Measurements from ENCODE around the gene OR4S1.
"Not testable (repeated sequence)": the region's sequence is repeated elsewhere in the genome, so short reads cannot be mapped to it uniquely, and the experiment has no call there.

Gene OR4S1, protein sequence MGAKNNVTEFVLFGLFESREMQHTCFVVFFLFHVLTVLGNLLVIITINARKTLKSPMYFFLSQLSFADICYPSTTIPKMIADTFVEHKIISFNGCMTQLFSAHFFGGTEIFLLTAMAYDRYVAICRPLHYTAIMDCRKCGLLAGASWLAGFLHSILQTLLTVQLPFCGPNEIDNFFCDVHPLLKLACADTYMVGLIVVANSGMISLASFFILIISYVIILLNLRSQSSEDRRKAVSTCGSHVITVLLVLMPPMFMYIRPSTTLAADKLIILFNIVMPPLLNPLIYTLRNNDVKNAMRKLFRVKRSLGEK

DNA sequence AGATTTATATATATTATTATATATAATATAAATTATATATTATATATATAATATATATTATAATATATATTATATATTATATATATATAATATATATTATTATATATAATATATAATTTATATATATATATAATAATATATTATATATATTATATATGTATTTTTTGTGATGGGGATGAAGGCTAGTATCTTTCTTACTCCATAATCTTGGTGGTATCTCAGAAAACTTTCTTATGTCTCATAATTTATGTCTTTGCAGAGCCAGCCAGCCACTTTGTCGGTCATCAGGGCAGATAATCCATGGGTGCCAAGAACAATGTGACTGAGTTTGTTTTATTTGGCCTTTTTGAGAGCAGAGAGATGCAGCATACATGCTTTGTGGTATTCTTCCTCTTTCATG, at the start of gene OR4S1:
OR4S1 (plus strand) TSS at position 301 of the 400 bp plus-strand sequence; CDS start at position 301, 0 bp downstream.
- DNase-seq, result no peak

DNA sequence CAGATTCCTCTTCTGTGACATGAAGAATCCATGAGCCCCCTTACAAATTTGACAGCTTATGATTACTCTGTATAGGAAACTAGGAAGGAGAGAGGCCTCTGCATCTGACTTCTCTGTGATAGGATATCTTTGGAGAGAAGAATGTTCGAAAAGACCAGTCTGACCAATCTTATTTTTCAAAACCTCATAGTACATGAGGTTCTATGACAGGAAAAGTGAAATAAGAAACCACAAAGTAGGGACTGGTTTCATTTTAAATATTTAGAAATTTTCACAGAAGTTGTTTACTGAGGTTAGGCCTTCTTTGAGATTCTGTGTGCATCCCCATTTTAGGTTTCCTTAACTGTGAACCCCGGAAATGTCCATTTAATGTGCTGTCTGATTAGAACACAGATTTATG, 44.4 kb upstream of the OR4S1 start:
- DNase-seq, result no peak

DNA sequence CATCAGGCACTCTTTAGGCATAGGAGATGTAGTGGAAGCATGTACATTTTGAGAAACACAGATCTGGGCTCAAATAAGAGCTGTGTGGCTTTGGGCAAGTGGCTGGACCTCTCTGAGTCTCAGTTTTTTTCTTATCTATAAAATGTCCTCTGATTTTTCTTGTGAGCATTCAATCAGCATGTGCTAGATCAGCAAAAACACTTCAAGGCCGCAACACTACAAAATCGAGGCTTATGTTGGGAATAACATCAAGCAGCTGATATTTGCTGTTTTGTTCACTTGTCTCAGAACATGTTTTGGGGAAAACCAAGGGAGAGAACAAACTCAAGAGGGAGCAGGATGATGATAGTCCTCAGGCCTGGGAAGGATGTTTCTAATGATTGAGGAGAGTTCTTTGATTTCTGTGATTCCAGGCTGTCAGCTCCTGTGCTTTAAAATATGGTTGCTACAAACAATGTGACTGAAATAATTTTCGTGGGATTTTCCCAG, 42.6 kb upstream of the OR4S1 start, which contains the start of gene OR4X1:
OR4X1 (plus strand) TSS at position 439 of the 489 bp plus-strand sequence; CDS start at position 439, 0 bp downstream.
- DNase-seq, result no peak

DNA sequence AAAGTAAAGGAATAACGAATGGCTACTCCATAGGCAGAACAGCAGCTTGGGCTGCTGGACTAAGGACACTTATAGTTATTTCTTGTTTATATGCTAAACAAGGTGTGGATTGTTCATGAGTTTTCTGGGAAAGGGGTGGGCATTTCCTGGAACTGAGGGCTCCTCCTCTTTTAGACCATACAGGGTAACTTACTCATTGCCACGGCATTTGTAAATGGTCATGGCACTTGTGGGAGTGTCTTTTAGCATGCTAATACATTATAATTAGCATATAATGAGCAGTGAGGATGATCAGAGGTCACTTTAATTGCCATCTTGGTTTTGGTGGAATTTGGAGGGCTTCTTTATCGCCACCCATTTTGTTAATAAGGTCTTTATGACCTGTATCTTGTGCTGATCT, 35.4 kb upstream of the OR4S1 start:
- DNase-seq, result no peak

GRCh38 chr11:48272606-48273005, 33.4 kb upstream of the OR4S1 start:
- DNase-seq, result no peak

DNA sequence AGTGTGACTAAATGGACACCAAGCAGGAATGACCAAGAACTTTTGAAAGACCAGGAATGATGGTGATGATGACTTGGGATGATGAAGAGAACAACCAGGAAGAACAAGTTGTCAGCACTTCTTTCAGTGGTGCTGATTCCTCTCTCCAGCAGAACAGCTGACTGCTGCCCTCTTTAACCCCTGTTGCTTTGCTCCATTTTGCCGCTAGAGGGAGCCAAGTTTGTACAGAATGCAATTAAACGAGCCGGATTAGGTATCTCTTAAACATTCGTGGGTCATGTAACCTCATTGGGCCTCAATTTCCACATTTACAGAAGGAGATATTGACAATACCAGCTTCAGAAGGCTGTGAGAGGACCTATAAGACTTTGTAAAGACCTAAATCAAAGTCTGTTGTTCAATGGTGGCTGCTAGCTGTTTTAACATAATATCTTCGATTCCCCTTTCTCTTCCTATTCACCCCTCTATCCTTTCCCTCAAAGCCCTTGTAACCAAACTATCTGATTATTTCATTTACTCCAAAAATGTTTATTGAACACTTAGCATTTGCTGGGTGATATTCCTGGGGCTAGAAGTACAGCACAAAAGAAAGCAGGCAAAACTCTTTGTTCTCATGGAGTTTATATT, 1.9 kb downstream of the OR4S1 start:
- peak; percentile 78 for DNase-seq

- not testable (repeated sequence) for DNase-seq
Observed at GRCh38 chr11:48313590-48313989, 7.6 kb downstream of the OR4S1 start.

DNA sequence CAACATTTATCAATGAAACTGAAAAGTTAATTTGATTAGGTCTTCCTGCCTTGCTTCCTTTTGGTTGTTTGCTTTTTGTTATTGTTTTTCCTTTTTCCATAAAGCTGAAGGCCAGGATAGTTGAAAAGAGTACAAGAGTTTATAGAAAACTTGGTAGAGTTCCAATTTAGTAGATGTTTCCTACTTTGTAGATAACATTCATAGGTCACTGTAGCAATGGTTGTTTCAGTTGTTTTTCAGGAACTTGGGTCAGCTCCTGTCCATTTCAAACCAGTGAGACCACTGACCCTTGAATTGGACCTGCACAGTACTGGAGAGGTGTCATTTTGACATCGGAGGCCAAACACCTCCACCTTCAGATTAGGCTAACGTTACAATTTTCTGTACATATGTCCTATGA, 13.8 kb downstream of the OR4S1 start:
- DNase-seq, result not testable (repeated sequence)

- DNase-seq, result not testable (repeated sequence)
Observed at GRCh38 chr11:48324620-48325019, 18.6 kb downstream of the OR4S1 start, which contains the start of gene OR4C3. TSS of gene OR4C3 (plus strand) at chr11:48324920. CDS start at chr11:48325022, 102 bp downstream.

DNA sequence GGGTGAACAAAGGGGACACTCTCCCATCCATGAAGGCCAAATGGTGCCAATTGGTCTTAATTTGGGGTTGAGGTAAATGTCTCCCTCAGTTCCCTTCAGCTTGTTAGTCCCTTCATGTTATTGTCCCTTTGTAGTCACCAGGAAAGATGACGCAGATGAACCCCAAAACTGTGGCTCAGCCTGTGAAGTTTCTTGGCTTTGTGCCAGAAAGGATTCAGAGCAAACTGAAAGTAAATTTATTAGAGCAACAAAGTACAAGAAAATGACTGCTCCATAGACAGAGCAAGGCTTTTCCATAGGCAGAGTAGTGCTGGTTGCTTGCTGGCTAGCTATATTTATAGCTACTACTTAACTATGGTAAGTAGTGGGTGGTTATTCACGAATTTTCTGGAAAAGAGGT, 35.4 kb downstream of the OR4S1 start:
- DNase-seq, result no peak

DNA sequence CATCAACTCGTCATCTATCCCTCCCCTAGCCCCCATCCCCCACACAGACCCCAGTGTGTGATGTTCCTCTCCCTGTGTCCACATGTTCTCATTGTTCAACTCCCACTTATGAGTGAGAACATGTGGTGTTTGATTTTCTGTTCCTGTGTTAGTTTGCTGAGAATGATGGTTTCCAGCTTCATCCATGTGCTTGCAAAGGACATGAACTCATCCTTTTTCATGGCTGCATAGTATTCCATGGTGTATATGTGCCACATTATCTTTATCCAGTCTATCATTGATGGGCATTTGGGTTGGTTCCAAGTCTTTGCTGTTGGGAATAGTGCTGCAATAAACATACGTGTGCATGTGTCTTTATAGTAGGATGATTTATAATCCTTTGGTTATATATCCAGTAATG, 36.5 kb downstream of the OR4S1 start:
- DNase-seq, result not testable (repeated sequence)

DNA sequence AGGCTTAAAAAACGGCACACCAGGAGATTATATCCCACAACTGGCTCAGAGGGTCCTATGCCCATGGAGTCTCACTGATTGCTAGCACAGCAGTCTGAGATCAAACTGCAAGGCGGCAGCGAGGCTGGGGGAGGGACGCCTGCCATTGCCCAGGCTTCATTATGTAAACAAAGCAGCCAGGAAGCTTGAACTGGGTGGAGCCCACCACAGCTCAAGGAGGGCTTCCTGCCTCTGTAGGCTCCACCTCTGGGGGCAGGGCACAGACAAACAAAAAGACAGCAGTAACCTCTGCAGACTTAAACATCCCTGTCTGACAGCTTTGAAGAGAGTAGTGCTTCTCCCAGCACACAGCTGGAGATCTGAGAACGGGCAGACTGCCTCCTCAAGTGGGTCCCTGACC, 40.3 kb downstream of the OR4S1 start:
- DNase-seq, result not testable (repeated sequence)

- DNase-seq, result no peak
Observed at GRCh38 chr11:48354013-48354412, 48.0 kb downstream of the OR4S1 start.

- DNase-seq, result no peak
Observed at GRCh38 chr11:48354677-48355076, 48.7 kb downstream of the OR4S1 start.
